Omental fat pad (tissue), 4 donors: ENCODE measurements around the gene MYZAP. TPM values are rescaled to one million over a fixed set of nuclear protein-coding genes. Genes with fewer than 3 reads are reported as not detected.

Source experiments
- ATAC-seq: fragments of 150-250 bp; one replicate; pipeline ENCODE4 v1.9.1; 2016; ENCODE audit warnings: mild to moderate bottlenecking, moderate library complexity; ENCODE audit not compliant: low FRiP score
- DNase-seq: peaks from one replicate; pipeline ENCODE4 v3.0.0-alpha.2; 2019; ENCODE audit warnings: low spot score
- CTCF ChIP-seq, 3 donors: fragments of 450-650 bp; IDR thresholded peaks; one replicate each; pipeline ENCODE4 v1.5.1; 2016 to 2017; ENCODE audit warnings: antibody characterized with exemption in 3 of 3, mild to moderate bottlenecking in 3 of 3, moderate library complexity in 2 of 3
- total RNA-seq, 4 donors: library from RNA; depleted of rRNA; stranded (reverse); fragments of >200 nt; gene quantifications; one replicate each; pipeline ENCODE4 v1.1.0, GENCODE V29; 2016

The MYZAP gene
- total RNA-seq, 4 donors from 2014 or later, result 13.1 to 84.6 (median 20.2) TPM

- no peak for TF ChIP-seq CTCF (IDR thresholded peaks at IDR 0.05)
- no peak for ATAC-seq
- DNase-seq, result no peak
Observed at GRCh38 chr15:57631386-57632110, 39.8 kb downstream of the MYZAP start.

- no peak for TF ChIP-seq CTCF (IDR thresholded peaks at IDR 0.05)
- ATAC-seq, result no peak
- DNase-seq, result no peak
Observed at GRCh38 chr15:57634290-57634689, 42.6 kb downstream of the MYZAP start.

- ATAC-seq, result no peak
- DNase-seq, result no peak
- no peak for TF ChIP-seq CTCF (IDR thresholded peaks at IDR 0.05)
Observed at GRCh38 chr15:57635300-57635909, 43.7 kb downstream of the MYZAP start.

- ATAC-seq, result no peak
- DNase-seq, result no peak
- no peak for TF ChIP-seq CTCF (IDR thresholded peaks at IDR 0.05)
Observed at GRCh38 chr15:57637846-57638245, 46.1 kb downstream of the MYZAP start.

- DNase-seq (no peak), ATAC-seq (no peak)
- no peak for TF ChIP-seq CTCF (IDR thresholded peaks at IDR 0.05)
Observed at GRCh38 chr15:57639306-57639705, 47.6 kb downstream of the MYZAP start.

- TF ChIP-seq CTCF (IDR thresholded peaks at IDR 0.05), result no peak
- ATAC-seq (no peak), DNase-seq (no peak)
Observed at GRCh38 chr15:57640930-57641682, 49.4 kb downstream of the MYZAP start.
